ENCODE measurements around the gene PTPRD.

Gene PTPRD

GRCh38 chr9:9905736-9906135, 707.1 kb downstream of the PTPRD start:
- Histone ChIP-seq H3K4me3 (ENCODE audit: insufficient read depth, low read depth, low read length) (no peak overlapping the region), H3K27ac (ENCODE audit: insufficient read depth, low read depth, low read length, poor library complexity, severe bottlenecking) (no peak overlapping the region), H3K27me3 (ENCODE audit: control insufficient read depth, insufficient read depth, low read length, poor library complexity, severe bottlenecking) (no peaks in the 10 kb centered on the region), H3K4me1 (ENCODE audit: control insufficient read depth, insufficient read depth, low read length) (no peaks in the 10 kb centered on the region), H3K9me3 (ENCODE audit: control insufficient read depth, low read length) (no peaks in the 10 kb centered on the region), H3K36me3 (ENCODE audit: control insufficient read depth, insufficient read depth, low read length) (no peaks in the 10 kb centered on the region)
- WGBS, 2 experiments, result 90 to 96% methylated on average over 2 of the region's 3 CpGs

GRCh38 chr9:9904041-9904440, 708.8 kb downstream of the PTPRD start:
- Histone ChIP-seq H3K27ac (ENCODE audit: insufficient read depth, low read depth, low read length, poor library complexity, severe bottlenecking) (no peak overlapping the region), H3K27me3 (ENCODE audit: control insufficient read depth, insufficient read depth, low read length, poor library complexity, severe bottlenecking) (no peaks in the 10 kb centered on the region), H3K4me3 (ENCODE audit: insufficient read depth, low read depth, low read length) (no peak overlapping the region), H3K9me3 (ENCODE audit: control insufficient read depth, low read length) (no peaks in the 10 kb centered on the region), H3K4me1 (ENCODE audit: control insufficient read depth, insufficient read depth, low read length) (no peaks in the 10 kb centered on the region), H3K36me3 (ENCODE audit: control insufficient read depth, insufficient read depth, low read length) (no peaks in the 10 kb centered on the region)
- WGBS, 2 experiments, result 56% methylated on average over 2 of the region's 3 CpGs; no CpG with 5 or more reads in 1 of the 2 experiments

GRCh38 chr9:9901624-9902023, 711.2 kb downstream of the PTPRD start:
- 58% methylated on average over 2 of the region's 4 CpGs; no CpG with 5 or more reads in 1 of the 2 experiments for WGBS, 2 experiments
- H3K4me3 ChIP-seq (ENCODE audit: insufficient read depth, low read depth, low read length), result no peak overlapping the region
- no peaks in the 10 kb centered on the region for H3K36me3 ChIP-seq (ENCODE audit: control insufficient read depth, insufficient read depth, low read length)
- H3K4me1 ChIP-seq (ENCODE audit: control insufficient read depth, insufficient read depth, low read length), result no peaks in the 10 kb centered on the region
- no peaks in the 10 kb centered on the region for H3K9me3 ChIP-seq (ENCODE audit: control insufficient read depth, low read length)
- no peak overlapping the region for H3K27ac ChIP-seq (ENCODE audit: insufficient read depth, low read depth, low read length, poor library complexity, severe bottlenecking)
- H3K27me3 ChIP-seq (ENCODE audit: control insufficient read depth, insufficient read depth, low read length, poor library complexity, severe bottlenecking), result no peaks in the 10 kb centered on the region

DNA sequence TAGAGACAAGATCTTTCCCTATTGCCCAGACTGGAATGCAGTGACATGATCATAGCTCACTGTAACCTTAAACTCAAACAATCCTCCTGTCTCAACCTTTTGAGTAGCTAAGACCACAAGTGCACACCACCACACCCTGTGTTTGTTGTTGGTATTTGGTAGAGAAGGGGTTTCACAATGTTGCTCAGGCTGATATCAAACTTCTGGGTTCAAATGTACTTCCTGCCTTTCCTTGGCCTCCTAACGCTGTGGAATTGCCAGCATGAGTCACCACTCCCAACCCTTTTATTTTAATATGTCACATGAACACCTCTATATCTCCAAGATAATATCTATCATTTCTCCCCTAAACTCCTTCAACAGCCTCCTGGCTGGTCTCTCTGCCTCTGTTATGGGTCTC, 719.0 kb downstream of the PTPRD start:
- Histone ChIP-seq H3K9me3 (ENCODE audit: control insufficient read depth, low read length) (no peaks in the 10 kb centered on the region), H3K4me1 (ENCODE audit: control insufficient read depth, insufficient read depth, low read length) (no peaks in the 10 kb centered on the region), H3K27me3 (ENCODE audit: control insufficient read depth, insufficient read depth, low read length, poor library complexity, severe bottlenecking) (no peaks in the 10 kb centered on the region), H3K27ac (ENCODE audit: insufficient read depth, low read depth, low read length, poor library complexity, severe bottlenecking) (no peak overlapping the region), H3K4me3 (ENCODE audit: insufficient read depth, low read depth, low read length) (no peak overlapping the region), H3K36me3 (ENCODE audit: control insufficient read depth, insufficient read depth, low read length) (no peaks in the 10 kb centered on the region)
- 73 to 91% methylated on average over 1 of the region's 1 CpG for WGBS, 2 experiments

GRCh38 chr9:9892217-9892616, 720.6 kb downstream of the PTPRD start:
- Histone ChIP-seq H3K4me1 (ENCODE audit: control insufficient read depth, insufficient read depth, low read length) (no peaks in the 10 kb centered on the region), H3K36me3 (ENCODE audit: control insufficient read depth, insufficient read depth, low read length) (no peaks in the 10 kb centered on the region), H3K4me3 (ENCODE audit: insufficient read depth, low read depth, low read length) (no peak overlapping the region), H3K27ac (ENCODE audit: insufficient read depth, low read depth, low read length, poor library complexity, severe bottlenecking) (no peak overlapping the region), H3K27me3 (ENCODE audit: control insufficient read depth, insufficient read depth, low read length, poor library complexity, severe bottlenecking) (no peaks in the 10 kb centered on the region), H3K9me3 (ENCODE audit: control insufficient read depth, low read length) (no peaks in the 10 kb centered on the region)
- WGBS, 2 experiments, result 91 to 95% methylated on average over 3 of the region's 3 CpGs

GRCh38 chr9:9881692-9882091, 731.1 kb downstream of the PTPRD start:
- Histone ChIP-seq H3K9me3 (ENCODE audit: control insufficient read depth, low read length) (no peaks in the 10 kb centered on the region), H3K4me3 (ENCODE audit: insufficient read depth, low read depth, low read length) (no peak overlapping the region), H3K27me3 (ENCODE audit: control insufficient read depth, insufficient read depth, low read length, poor library complexity, severe bottlenecking) (no peaks in the 10 kb centered on the region), H3K27ac (ENCODE audit: insufficient read depth, low read depth, low read length, poor library complexity, severe bottlenecking) (no peak overlapping the region), H3K36me3 (ENCODE audit: control insufficient read depth, insufficient read depth, low read length) (no peaks in the 10 kb centered on the region), H3K4me1 (ENCODE audit: control insufficient read depth, insufficient read depth, low read length) (no peaks in the 10 kb centered on the region)
- WGBS, 2 experiments, result 79 to 100% methylated on average over 2 of the region's 2 CpGs

DNA sequence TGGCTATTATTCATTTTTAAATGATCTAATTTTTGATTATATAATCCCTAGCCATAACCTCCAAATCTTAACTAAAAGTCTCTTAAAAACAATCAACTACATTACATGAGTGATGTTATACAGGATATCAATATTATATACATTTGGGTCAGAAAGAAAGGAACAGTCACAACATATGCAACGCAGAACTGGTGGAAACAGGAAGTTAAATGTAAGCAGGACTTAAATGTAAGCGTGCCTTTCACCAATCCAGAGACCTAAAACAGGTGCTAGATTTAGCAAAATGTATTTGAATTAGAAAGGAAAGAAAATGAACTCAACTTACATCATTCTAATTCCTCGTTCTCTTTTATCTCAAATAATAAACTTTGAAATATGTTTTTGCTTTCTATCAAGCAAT, 738.5 kb downstream of the PTPRD start:
- no peaks in the 10 kb centered on the region for H3K4me1 ChIP-seq (ENCODE audit: control insufficient read depth, insufficient read depth, low read length)
- H3K27me3 ChIP-seq (ENCODE audit: control insufficient read depth, insufficient read depth, low read length, poor library complexity, severe bottlenecking), result no peaks in the 10 kb centered on the region
- no peaks in the 10 kb centered on the region for H3K9me3 ChIP-seq (ENCODE audit: control insufficient read depth, low read length)
- H3K36me3 ChIP-seq (ENCODE audit: control insufficient read depth, insufficient read depth, low read length), result no peaks in the 10 kb centered on the region
- H3K4me3 ChIP-seq (ENCODE audit: insufficient read depth, low read depth, low read length), result no peak overlapping the region
- WGBS, 2 experiments, result 93% methylated on average over 3 of the region's 3 CpGs; no CpG with 5 or more reads in 1 of the 2 experiments
- no peak overlapping the region for H3K27ac ChIP-seq (ENCODE audit: insufficient read depth, low read depth, low read length, poor library complexity, severe bottlenecking)

DNA sequence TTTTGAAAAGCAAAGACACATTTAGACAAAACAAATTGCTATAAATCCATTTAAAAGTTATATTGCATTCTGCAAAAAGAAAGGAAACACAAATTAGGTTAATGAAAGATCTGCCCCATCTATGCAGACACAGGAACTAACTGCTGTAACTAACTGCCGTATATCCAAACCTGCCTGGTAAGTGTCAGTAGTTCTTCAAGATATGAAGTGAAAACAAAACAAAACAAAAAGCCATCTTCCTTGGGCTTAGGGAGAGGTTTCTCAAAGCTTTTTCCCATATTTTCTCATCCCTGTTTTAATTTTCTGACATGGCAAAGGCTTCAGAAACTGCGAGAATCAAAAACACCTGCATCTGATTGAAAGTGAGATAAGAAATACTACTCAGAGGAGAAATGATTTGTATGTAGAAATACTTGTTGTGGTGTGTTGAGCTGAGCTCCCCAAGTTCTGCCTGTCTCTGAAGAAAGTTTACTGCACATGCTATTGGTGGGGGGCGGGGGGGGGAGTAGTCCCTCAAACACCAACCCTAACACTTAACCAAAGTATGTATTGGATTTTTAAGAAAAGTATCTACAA, 750.5 kb downstream of the PTPRD start:
- Histone ChIP-seq H3K4me1 (ENCODE audit: control insufficient read depth, insufficient read depth, low read length) (no peaks in the 10 kb centered on the region), H3K4me3 (ENCODE audit: insufficient read depth, low read depth, low read length) (no peak overlapping the region), H3K27me3 (ENCODE audit: control insufficient read depth, insufficient read depth, low read length, poor library complexity, severe bottlenecking) (no peaks in the 10 kb centered on the region), H3K36me3 (ENCODE audit: control insufficient read depth, insufficient read depth, low read length) (no peaks in the 10 kb centered on the region), H3K9me3 (ENCODE audit: control insufficient read depth, low read length) (no peaks in the 10 kb centered on the region), H3K27ac (ENCODE audit: insufficient read depth, low read depth, low read length, poor library complexity, severe bottlenecking) (no peak overlapping the region)
- WGBS, 2 experiments, result 96 to 100% methylated on average over 2 of the region's 3 CpGs

- H3K27ac ChIP-seq (ENCODE audit: insufficient read depth, low read depth, low read length, poor library complexity, severe bottlenecking), result no peak overlapping the region
- H3K27me3 ChIP-seq (ENCODE audit: control insufficient read depth, insufficient read depth, low read length, poor library complexity, severe bottlenecking), result no peaks in the 10 kb centered on the region
- H3K4me3 ChIP-seq (ENCODE audit: insufficient read depth, low read depth, low read length), result no peak overlapping the region
- WGBS, 2 experiments, result 91% methylated on average over 14 of the region's 15 CpGs
- H3K4me1 ChIP-seq (ENCODE audit: control insufficient read depth, insufficient read depth, low read length), result no peaks in the 10 kb centered on the region
- H3K36me3 ChIP-seq (ENCODE audit: control insufficient read depth, insufficient read depth, low read length), result no peaks in the 10 kb centered on the region
- no peaks in the 10 kb centered on the region for H3K9me3 ChIP-seq (ENCODE audit: control insufficient read depth, low read length)
Observed at GRCh38 chr9:9855177-9856078, 757.4 kb downstream of the PTPRD start.

- Histone ChIP-seq H3K36me3 (ENCODE audit: control insufficient read depth, insufficient read depth, low read length) (no peaks in the 10 kb centered on the region), H3K27ac (ENCODE audit: insufficient read depth, low read depth, low read length, poor library complexity, severe bottlenecking) (no peak overlapping the region), H3K4me3 (ENCODE audit: insufficient read depth, low read depth, low read length) (no peak overlapping the region), H3K4me1 (ENCODE audit: control insufficient read depth, insufficient read depth, low read length) (no peaks in the 10 kb centered on the region), H3K9me3 (ENCODE audit: control insufficient read depth, low read length) (no peaks in the 10 kb centered on the region), H3K27me3 (ENCODE audit: control insufficient read depth, insufficient read depth, low read length, poor library complexity, severe bottlenecking) (no peaks in the 10 kb centered on the region)
- 80 to 93% methylated on average over 5 of the region's 5 CpGs for WGBS, 2 experiments
Observed at GRCh38 chr9:9847750-9848149, 765.1 kb downstream of the PTPRD start.
